AG20443 (cell line): ENCODE data around the gene TNFRSF6B.
A peak's percentile ranks its signal among the peaks of the same experiment; 100 is the strongest.

ENCODE experiments used
- DNase-seq: peaks from one replicate; pipeline ENCODE4 v3.0.0; 2012; ENCODE audit warnings: low spot score, mixed read lengths

The TNFRSF6B gene

GRCh38 chr20:63686094-63686491, 10.4 kb upstream of the TNFRSF6B start:
- DNase-seq, result no peak

GRCh38 chr20:63686492-63687321, 9.7 kb upstream of the TNFRSF6B start:
- peak; percentile 91 for DNase-seq

GRCh38 chr20:63687419-63688178, 8.9 kb upstream of the TNFRSF6B start:
- DNase-seq, result no peak

- DNase-seq, result no peak
These were observed 8.0 kb upstream of the TNFRSF6B start for GRCh38 chr20:63688228-63689045.

GRCh38 chr20:63689046-63690002, 7.1 kb upstream of the TNFRSF6B start:
- DNase-seq, result no peak

- DNase-seq, result no peak
These were observed 6.2 kb upstream of the TNFRSF6B start for GRCh38 chr20:63690003-63690897.

GRCh38 chr20:63690898-63691710, 5.3 kb upstream of the TNFRSF6B start:
- DNase-seq, result no peak

- DNase-seq, result no peak
These were observed 4.6 kb upstream of the TNFRSF6B start for GRCh38 chr20:63691711-63692435.

- peak; percentile 59 for DNase-seq
These were observed 3.9 kb upstream of the TNFRSF6B start for GRCh38 chr20:63692436-63693082.

- DNase-seq, result no peak
These were observed 3.2 kb upstream of the TNFRSF6B start for GRCh38 chr20:63693083-63693732.

GRCh38 chr20:63693733-63694583, 2.5 kb upstream of the TNFRSF6B start:
- DNase-seq, result no peak

- no peak for DNase-seq
These were observed 1.6 kb upstream of the TNFRSF6B start for GRCh38 chr20:63694584-63695423.

- DNase-seq, result no peak
These were observed 787 bp upstream of the TNFRSF6B start for GRCh38 chr20:63695424-63696305.

GRCh38 chr20:63696306-63696627, 185 bp upstream of the TNFRSF6B start:
- DNase-seq, result no peak

GRCh38 chr20:63697357-63697867, 960 bp downstream of the TNFRSF6B start:
- DNase-seq, result no peak
